WERI-Rb-1 (cell line): ENCODE data around the gene CACNA1E.

Source experiments
- DNase-seq: peaks from one replicate; pipeline ENCODE4 v3.0.0-alpha.2; 2020
- H3K27ac ChIP-seq: fragments of 250-450 bp; sonication (Bioruptor Pico); 2 replicates; pipeline ENCODE4 v1.5.1; 2020; ENCODE audit warnings: mild to moderate bottlenecking, moderate library complexity
- H3K27me3 ChIP-seq: fragments of 250-450 bp; sonication (Bioruptor Pico); 2 replicates; pipeline ENCODE4 v1.5.1; 2021; ENCODE audit warnings: mild to moderate bottlenecking, low read depth, moderate library complexity; ENCODE audit not compliant: insufficient read depth, severe bottlenecking
- H3K36me3 ChIP-seq: fragments of 250-450 bp; sonication (Bioruptor Pico); 2 replicates; pipeline ENCODE4 v1.5.1; 2020; ENCODE audit warnings: mild to moderate bottlenecking, moderate library complexity
- H3K4me3 ChIP-seq: 2 replicates; pipeline ENCODE4 v1.5.1; 2011; ENCODE audit warnings: low read depth, mild to moderate bottlenecking, control low read depth, low read length
- H3K9me3 ChIP-seq: fragments of 250-450 bp; sonication (Bioruptor Pico); 2 replicates; pipeline ENCODE4 v1.5.1; 2021; ENCODE audit warnings: mild to moderate bottlenecking, moderate library complexity; ENCODE audit not compliant: severe bottlenecking
- TF ChIP-seq, protein P1 (sequence below): IDR thresholded peaks from 2 replicates; pipeline ENCODE4 v1.5.1; 2011; ENCODE audit warnings: low read depth, mild to moderate bottlenecking, control low read depth, inconsistent platforms, low read length

CACNA1E gene

GRCh38 chr1:181608948-181609347 is 125.6 kb downstream of the CACNA1E start:
- no peaks in the 10 kb centered on the region for H3K27me3 ChIP-seq
- H3K36me3 ChIP-seq, result no peaks in the 10 kb centered on the region
- H3K27ac ChIP-seq, result no peak overlapping the region
- no peaks in the 10 kb centered on the region for H3K9me3 ChIP-seq
- TF ChIP-seq, protein P1, sequence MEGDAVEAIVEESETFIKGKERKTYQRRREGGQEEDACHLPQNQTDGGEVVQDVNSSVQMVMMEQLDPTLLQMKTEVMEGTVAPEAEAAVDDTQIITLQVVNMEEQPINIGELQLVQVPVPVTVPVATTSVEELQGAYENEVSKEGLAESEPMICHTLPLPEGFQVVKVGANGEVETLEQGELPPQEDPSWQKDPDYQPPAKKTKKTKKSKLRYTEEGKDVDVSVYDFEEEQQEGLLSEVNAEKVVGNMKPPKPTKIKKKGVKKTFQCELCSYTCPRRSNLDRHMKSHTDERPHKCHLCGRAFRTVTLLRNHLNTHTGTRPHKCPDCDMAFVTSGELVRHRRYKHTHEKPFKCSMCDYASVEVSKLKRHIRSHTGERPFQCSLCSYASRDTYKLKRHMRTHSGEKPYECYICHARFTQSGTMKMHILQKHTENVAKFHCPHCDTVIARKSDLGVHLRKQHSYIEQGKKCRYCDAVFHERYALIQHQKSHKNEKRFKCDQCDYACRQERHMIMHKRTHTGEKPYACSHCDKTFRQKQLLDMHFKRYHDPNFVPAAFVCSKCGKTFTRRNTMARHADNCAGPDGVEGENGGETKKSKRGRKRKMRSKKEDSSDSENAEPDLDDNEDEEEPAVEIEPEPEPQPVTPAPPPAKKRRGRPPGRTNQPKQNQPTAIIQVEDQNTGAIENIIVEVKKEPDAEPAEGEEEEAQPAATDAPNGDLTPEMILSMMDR, result no peak
- H3K4me3 ChIP-seq, result no peak overlapping the region
- DNase-seq, result no peak

- Histone ChIP-seq H3K9me3 (no peaks in the 10 kb centered on the region), H3K27ac (no peak overlapping the region), H3K36me3 (no peaks in the 10 kb centered on the region), H3K4me3 (no peak overlapping the region), H3K27me3 (no peaks in the 10 kb centered on the region)
- DNase-seq, result no peak
- TF ChIP-seq, protein P1, result no peak
Observed at GRCh38 chr1:181612100-181612499, 128.8 kb downstream of the CACNA1E start.

DNA sequence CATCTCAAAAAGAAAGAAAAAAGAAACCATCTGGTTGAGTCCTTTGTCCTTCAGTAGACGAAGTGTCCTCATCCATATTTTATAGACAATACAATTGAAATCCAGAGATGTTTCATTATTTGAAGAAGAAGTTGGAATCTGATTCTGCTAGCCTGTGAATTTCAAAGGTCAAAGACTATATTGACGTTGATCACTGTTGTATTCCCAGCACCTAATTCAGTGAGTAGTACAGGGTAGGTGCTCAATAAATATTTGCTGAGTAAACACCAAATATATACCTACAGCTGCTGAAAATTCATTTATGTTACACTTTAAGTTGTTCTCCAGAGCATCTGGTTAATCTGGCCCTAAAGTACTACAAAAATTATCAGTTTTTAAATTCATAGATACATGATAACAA is 135.2 kb downstream of the CACNA1E start:
- TF ChIP-seq, protein P1, result no peak
- DNase-seq, result no peak
- no peaks in the 10 kb centered on the region for H3K27me3 ChIP-seq

DNA sequence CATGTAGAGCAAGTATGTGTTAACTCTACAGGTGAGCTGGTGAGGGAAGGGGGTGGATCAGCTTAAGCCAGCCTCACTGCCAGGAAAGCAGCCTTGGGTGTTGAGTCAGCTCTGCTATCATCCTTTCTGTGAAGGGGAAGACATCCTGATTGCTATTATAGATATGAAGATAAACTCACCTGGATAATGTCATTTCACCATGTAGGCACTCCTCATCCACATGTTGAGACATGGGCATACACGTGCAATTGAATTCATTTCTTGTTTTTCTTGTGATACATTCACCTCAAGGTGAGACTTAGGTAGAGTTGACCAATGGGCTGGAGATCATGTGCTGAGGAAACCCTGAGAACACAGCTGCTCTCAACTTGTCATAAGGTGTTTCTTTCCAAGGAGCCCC is 136.9 kb downstream of the CACNA1E start:
- H3K4me3 ChIP-seq, result no peak overlapping the region
- no peaks in the 10 kb centered on the region for H3K36me3 ChIP-seq
- no peak overlapping the region for H3K27ac ChIP-seq
- H3K9me3 ChIP-seq, result no peaks in the 10 kb centered on the region
- DNase-seq, result no peak
- no peaks in the 10 kb centered on the region for H3K27me3 ChIP-seq
- TF ChIP-seq, protein P1, result no peak

More for the DNA sequence above, 135.2 kb downstream of the CACNA1E start:
- Histone ChIP-seq H3K27ac (no peak overlapping the region), H3K4me3 (no peak overlapping the region), H3K36me3 (no peaks in the 10 kb centered on the region), H3K9me3 (no peaks in the 10 kb centered on the region)

GRCh38 chr1:181623850-181624249 is 140.5 kb downstream of the CACNA1E start:
- no peaks in the 10 kb centered on the region for H3K36me3 ChIP-seq
- no peaks in the 10 kb centered on the region for H3K27me3 ChIP-seq
- no peaks in the 10 kb centered on the region for H3K9me3 ChIP-seq
- no peak for DNase-seq
- H3K4me3 ChIP-seq, result no peak overlapping the region
- TF ChIP-seq, protein P1, result no peak
- no peak overlapping the region for H3K27ac ChIP-seq

DNA sequence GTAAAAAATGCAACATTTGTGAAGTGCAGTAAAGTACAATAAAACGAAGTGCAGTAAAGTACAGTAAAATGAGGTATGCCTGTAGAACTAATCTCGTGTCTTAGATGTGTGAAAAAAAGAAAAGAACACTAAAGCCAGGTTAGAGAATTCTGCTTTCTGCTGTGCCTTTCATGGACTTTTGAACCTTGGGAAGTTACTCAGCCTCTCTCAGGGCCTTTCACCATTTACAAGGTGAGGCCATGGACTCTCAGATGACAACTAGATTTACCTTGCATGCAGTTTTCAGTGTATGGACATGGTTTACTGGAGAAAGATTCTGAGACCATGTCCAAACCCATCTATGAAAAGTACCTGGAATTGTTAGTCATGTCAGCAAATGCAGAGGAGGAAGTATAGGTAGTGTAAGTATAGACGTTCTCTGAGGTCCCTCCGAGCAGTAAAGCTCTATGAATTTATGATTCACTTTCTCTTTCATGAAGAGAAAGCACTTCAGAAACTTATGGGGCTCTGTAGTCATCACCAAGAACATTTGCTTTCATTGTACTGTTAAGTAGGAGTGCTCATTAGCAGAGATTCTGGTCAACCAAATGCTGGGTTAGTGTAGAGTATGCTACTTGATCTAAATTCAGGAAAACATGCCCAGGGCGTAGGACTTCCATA is 143.1 kb downstream of the CACNA1E start:
- no peaks in the 10 kb centered on the region for H3K9me3 ChIP-seq

More for the DNA sequence above, 143.1 kb downstream of the CACNA1E start:
- Histone ChIP-seq H3K4me3 (no peak overlapping the region), H3K27me3 (no peaks in the 10 kb centered on the region), H3K27ac (no peak overlapping the region), H3K36me3 (no peaks in the 10 kb centered on the region)
- DNase-seq, result no peak
- TF ChIP-seq, protein P1, result no peak
